Glutamatergic neuron (in vitro differentiated cells): ENCODE results near the gene PKN3. TPM values are rescaled to one million over a fixed set of nuclear protein-coding genes. Genes with fewer than 3 reads are reported as not detected.

ENCODE experiments used
- DNase-seq: peaks from one replicate; pipeline ENCODE4 v3.0.0; 2022
- H3K27ac Mint-ChIP-seq: one replicate; pipeline ENCODE4 v1.8.0; 2020; ENCODE audit warnings: mild to moderate bottlenecking, mixed read lengths, inconsistent platforms; ENCODE audit not compliant: unreplicated experiment
- H3K27me3 Mint-ChIP-seq: one replicate; pipeline ENCODE4 v1.8.0; 2020; ENCODE audit warnings: mild to moderate bottlenecking, moderate library complexity, mixed read lengths, inconsistent platforms; ENCODE audit not compliant: unreplicated experiment
- H3K36me3 Mint-ChIP-seq: one replicate; pipeline ENCODE4 v1.8.0; 2020; ENCODE audit warnings: mild to moderate bottlenecking, mixed read lengths, inconsistent platforms; ENCODE audit not compliant: unreplicated experiment
- H3K4me1 Mint-ChIP-seq: one replicate; pipeline ENCODE4 v1.8.0; 2020; ENCODE audit warnings: mild to moderate bottlenecking, low read depth, mixed read lengths, inconsistent platforms; ENCODE audit not compliant: unreplicated experiment
- H3K4me3 Mint-ChIP-seq: one replicate; pipeline ENCODE4 v1.8.0; 2020; ENCODE audit warnings: mild to moderate bottlenecking, mixed read lengths, inconsistent platforms; ENCODE audit not compliant: unreplicated experiment
- H3K9me3 Mint-ChIP-seq: one replicate; pipeline ENCODE4 v1.8.0; 2020; ENCODE audit warnings: mild to moderate bottlenecking, moderate library complexity, mixed read lengths, inconsistent platforms; ENCODE audit not compliant: unreplicated experiment
- total RNA-seq: library from RNA; stranded (reverse); fragmentation: NEBNext Ultra II Directional; extraction: Animal tissue kit (Norgen Biotek cat#: 25700); gene quantifications from one replicate; pipeline ENCODE4 v1.2.1, GENCODE V29; 2021; ENCODE audit not compliant: unreplicated experiment
- TF ChIP-seq, protein P1 (sequence below): fragments of 200-600 bp; sonication (generic); IDR thresholded peaks from one replicate; pipeline ENCODE4 v1.5.0; 2021; ENCODE audit not compliant: partially characterized antibody, unreplicated experiment

The PKN3 gene
- total RNA-seq, 1 donor from 2014 or later = 4.3 TPM

DNA sequence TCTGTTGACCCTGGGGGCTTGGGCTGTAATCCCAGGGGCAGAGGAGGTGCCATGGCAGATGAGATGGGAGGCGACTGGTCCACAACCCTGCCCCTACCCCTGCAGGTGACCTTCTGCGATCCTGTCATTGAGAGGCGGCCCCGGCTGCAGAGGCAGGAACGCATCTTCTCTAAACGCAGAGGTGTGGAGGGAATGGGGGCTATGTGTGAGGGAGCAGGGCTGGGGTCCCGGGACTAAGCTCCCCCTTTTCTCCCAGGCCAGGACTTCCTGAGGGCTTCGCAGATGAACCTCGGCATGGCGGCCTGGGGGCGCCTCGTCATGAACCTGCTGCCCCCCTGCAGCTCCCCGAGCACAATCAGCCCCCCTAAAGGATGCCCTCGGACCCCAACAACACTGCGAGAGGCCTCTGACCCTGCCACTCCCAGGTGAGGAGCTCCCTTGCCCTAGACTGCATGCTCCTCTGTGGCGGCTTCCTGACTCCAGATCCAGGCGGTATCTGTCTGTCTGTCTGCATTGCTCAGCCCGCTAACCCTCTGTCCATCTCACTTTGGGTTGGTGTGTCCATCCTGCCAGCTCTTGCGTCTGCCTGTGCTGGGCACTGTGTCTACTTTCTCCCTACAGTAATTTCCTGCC, 11.8 kb downstream of the PKN3 start:
- DNase-seq = no peak
- H3K27me3 Mint-ChIP-seq = no peaks in the 10 kb centered on the region
- H3K9me3 Mint-ChIP-seq = no peaks in the 10 kb centered on the region
- H3K36me3 Mint-ChIP-seq = no peaks in the 10 kb centered on the region
- TF ChIP-seq, protein P1, sequence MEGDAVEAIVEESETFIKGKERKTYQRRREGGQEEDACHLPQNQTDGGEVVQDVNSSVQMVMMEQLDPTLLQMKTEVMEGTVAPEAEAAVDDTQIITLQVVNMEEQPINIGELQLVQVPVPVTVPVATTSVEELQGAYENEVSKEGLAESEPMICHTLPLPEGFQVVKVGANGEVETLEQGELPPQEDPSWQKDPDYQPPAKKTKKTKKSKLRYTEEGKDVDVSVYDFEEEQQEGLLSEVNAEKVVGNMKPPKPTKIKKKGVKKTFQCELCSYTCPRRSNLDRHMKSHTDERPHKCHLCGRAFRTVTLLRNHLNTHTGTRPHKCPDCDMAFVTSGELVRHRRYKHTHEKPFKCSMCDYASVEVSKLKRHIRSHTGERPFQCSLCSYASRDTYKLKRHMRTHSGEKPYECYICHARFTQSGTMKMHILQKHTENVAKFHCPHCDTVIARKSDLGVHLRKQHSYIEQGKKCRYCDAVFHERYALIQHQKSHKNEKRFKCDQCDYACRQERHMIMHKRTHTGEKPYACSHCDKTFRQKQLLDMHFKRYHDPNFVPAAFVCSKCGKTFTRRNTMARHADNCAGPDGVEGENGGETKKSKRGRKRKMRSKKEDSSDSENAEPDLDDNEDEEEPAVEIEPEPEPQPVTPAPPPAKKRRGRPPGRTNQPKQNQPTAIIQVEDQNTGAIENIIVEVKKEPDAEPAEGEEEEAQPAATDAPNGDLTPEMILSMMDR = no peak
- H3K4me1 Mint-ChIP-seq = no peaks in the 10 kb centered on the region
- H3K27ac Mint-ChIP-seq = no peak overlapping the region
- H3K4me3 Mint-ChIP-seq = no peak overlapping the region

DNA sequence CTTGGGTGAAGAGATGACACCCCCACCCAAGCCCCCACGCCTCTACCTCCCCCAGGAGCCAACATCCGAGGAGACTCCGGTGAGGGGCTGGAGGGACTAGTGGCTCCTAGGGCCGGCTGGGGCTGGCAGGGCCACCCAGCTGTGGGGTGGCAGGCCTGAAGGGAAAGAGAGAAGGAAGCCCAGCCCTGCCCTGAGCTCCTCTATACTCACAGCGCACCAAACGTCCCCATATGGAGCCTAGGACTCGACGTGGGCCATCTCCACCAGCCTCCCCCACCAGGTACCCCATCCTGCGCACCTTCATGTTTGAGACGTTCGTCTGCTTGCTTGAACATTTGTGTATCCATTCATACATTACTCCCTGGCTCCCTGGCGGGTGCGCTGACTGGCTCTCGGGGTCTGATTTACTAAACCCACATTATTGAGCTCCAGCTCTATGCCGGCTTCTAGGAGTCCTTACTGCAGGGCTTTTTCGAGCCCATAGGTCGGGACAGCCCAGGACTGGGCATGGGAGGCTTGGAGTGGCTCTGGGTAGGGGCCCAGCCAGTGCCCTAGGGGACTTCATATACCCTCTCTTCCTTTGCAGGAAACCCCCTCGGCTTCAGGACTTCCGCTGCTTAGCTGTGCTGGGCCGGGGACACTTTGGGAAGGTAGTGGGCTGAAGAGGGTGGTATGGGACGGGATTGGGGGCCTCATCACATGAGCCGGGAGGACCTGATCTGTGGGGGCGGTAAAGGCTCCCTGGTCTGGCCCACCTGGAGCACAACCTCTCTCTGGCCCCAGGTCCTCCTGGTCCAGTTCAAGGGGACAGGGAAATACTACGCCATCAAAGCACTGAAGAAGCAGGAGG, 12.5 kb downstream of the PKN3 start:
- no peaks in the 10 kb centered on the region for H3K27me3 Mint-ChIP-seq
- no peak for DNase-seq

DNA sequence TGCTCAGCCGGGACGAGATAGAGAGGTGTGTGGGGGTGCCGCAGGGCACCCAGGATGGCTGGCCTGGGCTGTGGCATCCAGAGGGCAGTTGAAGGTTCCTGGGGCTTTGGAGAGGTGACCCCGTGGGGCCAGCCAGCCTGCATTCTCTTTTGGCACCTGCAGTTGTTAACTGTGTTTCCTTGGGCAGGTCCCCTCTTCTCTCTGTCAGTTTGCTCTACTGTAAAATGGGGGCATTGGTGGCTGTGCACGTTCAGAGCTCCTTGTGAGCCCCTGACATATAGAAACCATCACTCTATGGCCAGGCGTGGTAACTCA, 13.1 kb downstream of the PKN3 start:
- TF ChIP-seq, protein P1 = no peak
- H3K4me3 Mint-ChIP-seq = no peak overlapping the region
- no peak overlapping the region for H3K27ac Mint-ChIP-seq
- no peaks in the 10 kb centered on the region for H3K36me3 Mint-ChIP-seq
- no peaks in the 10 kb centered on the region for H3K27me3 Mint-ChIP-seq
- H3K9me3 Mint-ChIP-seq = no peaks in the 10 kb centered on the region
- H3K4me1 Mint-ChIP-seq = no peaks in the 10 kb centered on the region
- no peak for DNase-seq

More for the DNA sequence above, 12.5 kb downstream of the PKN3 start:
- no peaks in the 10 kb centered on the region for H3K9me3 Mint-ChIP-seq
- no peaks in the 10 kb centered on the region for H3K4me1 Mint-ChIP-seq
- TF ChIP-seq, protein P1 = no peak
- no peak overlapping the region for H3K4me3 Mint-ChIP-seq
- H3K36me3 Mint-ChIP-seq = no peaks in the 10 kb centered on the region
- H3K27ac Mint-ChIP-seq = no peak overlapping the region

DNA sequence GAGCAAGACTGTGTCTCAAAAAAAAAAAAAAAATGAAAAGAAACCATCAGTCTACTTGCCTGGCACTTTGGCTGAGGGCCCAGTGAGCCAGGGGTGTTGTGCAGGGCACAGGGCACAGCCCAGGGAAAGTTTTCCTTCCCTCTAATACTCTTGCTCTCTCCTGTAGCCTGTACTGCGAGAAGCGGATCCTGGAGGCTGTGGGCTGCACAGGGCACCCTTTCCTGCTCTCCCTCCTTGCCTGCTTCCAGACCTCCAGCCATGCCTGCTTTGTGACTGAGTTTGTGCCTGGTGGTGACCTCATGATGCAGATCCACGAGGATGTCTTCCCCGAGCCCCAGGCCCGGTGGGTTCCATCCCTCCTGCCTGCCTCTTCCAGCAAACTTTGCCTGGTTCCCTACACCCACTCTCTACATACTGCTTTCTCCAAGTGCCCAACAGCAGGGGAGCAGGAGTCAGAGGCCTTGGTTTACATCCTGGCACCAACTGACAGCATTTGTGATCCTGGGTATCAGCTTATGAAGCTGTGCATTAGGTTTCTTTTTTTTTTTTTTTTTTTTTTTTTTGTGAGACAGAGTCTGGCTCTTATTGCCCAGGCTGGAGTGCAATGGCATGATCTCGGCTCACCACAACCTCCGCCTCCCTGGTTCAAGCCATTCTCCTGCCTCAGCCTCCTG, 14.4 kb downstream of the PKN3 start:
- DNase-seq = no peak
- Mint-ChIP-seq H3K4me1 (no peaks in the 10 kb centered on the region), H3K36me3 (no peaks in the 10 kb centered on the region), H3K4me3 (no peak overlapping the region), H3K27me3 (no peaks in the 10 kb centered on the region), H3K9me3 (no peaks in the 10 kb centered on the region), H3K27ac (no peak overlapping the region)
- TF ChIP-seq, protein P1 = no peak
